Cardiac fibroblast (primary cell): Measurements from ENCODE around the gene SGCA.

Experiments
- DNase-seq, 2 donors: peaks; one replicate each; pipeline versions ENCODE4 v3.0.0 to v3.0.0-alpha.2; 2010; ENCODE audit warnings: low read depth in 2 of 2
- H3K4me3 ChIP-seq, 2 donors: replicated peaks in 1 of 2; 1 replicate in 1 of 2; 2 replicates in 1 of 2; pipeline ENCODE4 v1.5.1; 2011; ENCODE audit warnings: low read depth in 2 of 2, low read length in 2 of 2, mild to moderate bottlenecking in 2 of 2, moderate library complexity in 1 of 2
- TF ChIP-seq, protein P1 (sequence below): IDR thresholded peaks from one replicate; pipeline ENCODE4 v1.5.1; 2011; ENCODE audit warnings: low read depth, mild to moderate bottlenecking, low read length, inconsistent platforms

SGCA gene

DNA sequence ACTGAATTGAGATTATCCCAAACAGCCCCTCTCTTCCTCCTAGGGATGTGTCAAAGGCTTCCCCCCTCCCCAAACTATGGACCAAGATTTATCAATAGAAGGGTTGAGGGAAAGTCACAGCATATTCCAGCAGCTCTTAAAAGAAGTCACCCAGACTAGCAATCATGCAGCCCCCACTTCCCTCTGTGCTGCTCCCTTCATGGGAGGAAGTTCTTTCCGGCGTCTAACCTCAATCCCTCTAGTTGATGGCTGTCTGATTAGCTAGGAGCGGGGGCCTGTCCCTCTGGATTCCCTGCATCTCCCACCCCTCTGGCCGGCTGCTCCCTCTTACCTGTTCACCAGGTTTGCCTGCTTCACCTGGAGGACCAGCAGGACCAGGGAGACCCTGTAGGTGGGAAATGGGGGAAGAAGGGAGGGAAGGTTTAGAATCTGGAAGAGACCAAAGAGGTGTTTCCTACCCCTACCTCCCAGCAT lies 26.4 kb downstream of the SGCA start:
- DNase-seq, result no peak
- H3K4me3 ChIP-seq, result peak overlapping the region in 1 of 2 donors; percentile 4
- TF ChIP-seq, protein P1, sequence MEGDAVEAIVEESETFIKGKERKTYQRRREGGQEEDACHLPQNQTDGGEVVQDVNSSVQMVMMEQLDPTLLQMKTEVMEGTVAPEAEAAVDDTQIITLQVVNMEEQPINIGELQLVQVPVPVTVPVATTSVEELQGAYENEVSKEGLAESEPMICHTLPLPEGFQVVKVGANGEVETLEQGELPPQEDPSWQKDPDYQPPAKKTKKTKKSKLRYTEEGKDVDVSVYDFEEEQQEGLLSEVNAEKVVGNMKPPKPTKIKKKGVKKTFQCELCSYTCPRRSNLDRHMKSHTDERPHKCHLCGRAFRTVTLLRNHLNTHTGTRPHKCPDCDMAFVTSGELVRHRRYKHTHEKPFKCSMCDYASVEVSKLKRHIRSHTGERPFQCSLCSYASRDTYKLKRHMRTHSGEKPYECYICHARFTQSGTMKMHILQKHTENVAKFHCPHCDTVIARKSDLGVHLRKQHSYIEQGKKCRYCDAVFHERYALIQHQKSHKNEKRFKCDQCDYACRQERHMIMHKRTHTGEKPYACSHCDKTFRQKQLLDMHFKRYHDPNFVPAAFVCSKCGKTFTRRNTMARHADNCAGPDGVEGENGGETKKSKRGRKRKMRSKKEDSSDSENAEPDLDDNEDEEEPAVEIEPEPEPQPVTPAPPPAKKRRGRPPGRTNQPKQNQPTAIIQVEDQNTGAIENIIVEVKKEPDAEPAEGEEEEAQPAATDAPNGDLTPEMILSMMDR, result no peak

DNA sequence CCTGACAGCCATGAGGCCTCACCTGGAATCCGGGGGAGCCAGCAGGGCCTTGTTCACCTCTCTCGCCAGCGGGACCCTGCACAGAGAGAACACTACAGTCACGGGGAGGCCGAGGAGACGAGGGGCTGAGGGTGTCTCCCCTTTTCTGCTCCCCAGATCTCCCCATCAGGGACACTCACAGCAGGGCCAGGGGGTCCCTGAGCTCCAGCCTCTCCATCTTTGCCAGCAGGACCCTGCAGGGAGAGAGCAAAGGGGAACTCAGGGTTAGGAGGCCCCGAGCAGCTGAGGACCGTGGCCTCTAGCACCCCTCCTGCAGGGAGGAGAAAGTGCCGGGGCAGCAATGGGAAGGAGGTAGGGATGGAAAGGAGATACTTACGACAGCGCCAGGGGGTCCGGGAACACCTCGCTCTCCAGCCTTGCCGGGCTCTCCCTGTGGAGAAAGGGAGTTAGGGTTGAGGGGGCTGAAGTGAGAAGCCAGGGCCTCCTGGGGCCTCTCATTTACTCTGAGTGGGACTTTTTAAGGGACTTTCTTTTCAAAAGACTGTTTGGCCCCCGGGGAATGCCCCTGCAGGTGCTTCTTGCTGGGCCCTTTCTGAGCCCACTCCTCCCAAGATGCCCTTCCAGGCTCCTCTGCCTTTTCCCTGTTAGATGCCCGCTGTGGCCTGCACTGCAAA lies 26.9 kb downstream of the SGCA start:
- DNase-seq, result no peak
- H3K4me3 ChIP-seq, result no peak overlapping the region
- TF ChIP-seq, protein P1, result no peak

DNA sequence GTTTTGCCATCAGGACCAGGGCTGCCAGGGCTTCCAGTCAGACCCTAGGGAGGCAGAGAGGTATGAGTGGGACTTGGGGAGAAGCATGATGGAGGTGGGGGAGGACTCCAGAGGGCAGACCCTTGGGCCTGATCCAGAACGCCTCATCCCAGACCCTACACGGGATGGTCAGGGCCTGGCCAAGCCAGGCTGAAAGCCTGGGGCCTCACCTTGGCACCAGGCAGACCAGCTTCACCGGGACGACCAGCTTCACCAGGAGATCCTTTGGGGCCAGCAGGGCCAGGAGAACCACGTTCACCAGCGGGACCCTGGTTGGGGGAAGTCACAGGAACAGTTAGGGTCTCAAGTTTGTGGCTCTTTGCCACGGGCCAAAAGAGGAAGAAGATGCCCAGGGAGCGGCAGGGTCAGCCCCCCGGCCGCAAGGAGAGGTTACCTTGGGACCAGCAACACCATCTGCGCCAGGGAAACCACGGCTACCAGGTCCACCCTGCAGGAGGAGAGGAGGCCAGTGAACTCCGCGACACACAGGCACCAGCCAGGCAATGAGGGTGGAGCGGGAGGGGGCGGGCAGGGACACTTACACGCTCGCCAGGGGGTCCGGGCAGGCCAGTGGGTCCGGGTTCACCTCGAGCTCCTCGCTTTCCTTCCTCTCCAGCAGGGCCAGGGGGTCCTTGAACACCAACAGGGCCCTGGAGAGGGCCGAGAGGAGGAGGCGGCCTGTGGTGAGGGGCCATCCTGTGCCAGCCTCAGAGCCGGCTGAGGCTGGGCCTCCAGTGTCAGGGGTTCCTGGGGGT lies 28.5 kb downstream of the SGCA start:
- peak in 1 of 2 donors; percentile 45 for DNase-seq
- TF ChIP-seq, protein P1, result no peak
- peak overlapping the region in 1 of 2 donors; percentile 33 for H3K4me3 ChIP-seq

DNA sequence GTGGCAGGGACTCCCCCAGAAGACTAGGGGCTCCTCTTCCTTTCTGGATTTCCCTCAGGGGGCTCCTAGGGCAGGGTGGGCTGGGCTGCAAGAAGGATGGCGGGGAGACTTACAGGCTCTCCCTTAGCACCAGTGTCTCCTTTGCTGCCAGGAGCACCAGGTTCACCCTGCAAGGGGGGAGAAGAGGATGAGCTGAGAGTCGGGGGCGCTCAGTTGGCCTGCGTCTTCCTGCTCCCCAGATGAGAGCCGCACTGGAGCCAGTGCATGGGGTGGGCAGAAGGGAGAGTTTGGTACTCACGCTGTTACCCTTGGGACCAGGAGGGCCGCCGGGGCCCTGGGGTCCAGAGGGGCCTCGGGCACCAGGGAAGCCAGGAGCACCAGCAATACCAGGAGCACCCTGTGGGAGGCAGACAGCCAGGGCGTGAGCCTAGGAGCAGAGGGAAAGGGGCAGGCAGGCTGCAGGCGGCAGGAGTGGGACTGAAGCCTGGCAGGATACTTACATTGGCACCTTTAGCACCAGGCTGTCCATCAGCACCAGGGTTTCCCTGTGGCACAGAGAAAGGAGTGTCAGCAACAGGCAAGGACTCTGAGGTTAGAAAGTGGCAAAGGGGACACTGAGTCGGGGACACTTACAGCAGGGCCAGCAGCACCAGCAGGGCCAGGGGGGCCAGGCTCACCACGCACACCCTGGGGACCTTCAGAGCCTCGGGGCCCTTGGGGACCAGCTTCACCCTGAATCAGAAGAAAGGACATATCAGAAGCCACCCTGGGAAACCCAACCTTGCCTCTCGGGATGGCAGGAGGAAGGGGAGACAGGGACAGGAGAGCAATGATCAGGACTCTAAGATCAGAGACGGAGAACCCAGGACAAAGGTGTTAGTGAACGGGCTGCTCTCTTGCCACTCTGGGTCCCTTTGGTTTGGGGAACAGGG lies 29.4 kb downstream of the SGCA start:
- TF ChIP-seq, protein P1, result peak; percentile 58
- H3K4me3 ChIP-seq, result peak overlapping the region in 1 of 2 donors; percentile 33
- peak; percentile 60 to 68 for DNase-seq

DNA sequence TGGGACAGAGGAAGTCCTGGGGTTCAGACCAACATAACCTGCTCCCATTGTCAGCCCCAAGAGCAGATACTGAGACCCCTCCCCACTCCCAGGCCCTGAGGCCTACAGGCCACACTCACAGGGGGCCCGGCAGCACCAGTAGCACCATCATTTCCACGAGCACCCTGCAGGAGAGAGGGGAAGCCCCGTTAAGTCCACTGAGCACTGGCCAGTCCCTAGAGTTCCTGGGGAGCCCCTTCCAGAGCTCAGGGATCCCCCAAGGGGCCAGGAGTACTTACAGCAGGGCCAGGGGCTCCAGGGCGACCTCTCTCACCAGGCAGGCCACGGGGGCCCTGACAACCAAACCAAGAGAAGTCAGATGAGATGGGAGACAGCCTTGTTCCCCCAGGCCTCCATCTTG lies 30.2 kb downstream of the SGCA start:
- peak overlapping the region in 1 of 2 donors; percentile 33 for H3K4me3 ChIP-seq
- no peak for DNase-seq
- TF ChIP-seq, protein P1, result no peak

DNA sequence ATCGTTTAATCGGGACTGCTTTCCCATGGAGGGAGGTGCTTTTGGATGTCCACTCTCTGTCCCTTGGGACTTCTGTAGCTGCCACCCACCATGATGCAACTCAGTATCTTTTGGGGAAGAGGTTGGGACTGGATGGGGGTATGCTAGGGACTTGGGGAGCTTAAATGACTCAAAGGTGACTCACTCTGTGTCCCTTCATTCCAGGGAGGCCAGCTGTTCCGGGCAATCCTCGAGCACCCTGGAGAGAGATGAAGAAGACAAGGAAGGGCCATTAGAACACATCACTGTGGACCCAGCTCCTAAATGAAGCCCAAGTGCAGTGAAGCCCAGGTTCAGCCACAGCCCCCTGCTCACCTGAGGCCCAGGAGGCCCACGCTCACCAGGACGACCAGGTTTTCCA lies 31.0 kb downstream of the SGCA start:
- TF ChIP-seq, protein P1, result no peak
- H3K4me3 ChIP-seq, result peak overlapping the region in 1 of 2 donors; percentile 96
- peak; percentile 55 to 91 for DNase-seq
